Suppressor macrophage treated with lipopolysaccharide for 4 hours (primary cell): ENCODE measurements around the gene RLN3.
A peak's percentile ranks its signal among the peaks of the same experiment; 100 is the strongest.

Experiments
- DNase-seq: peaks from one replicate; pipeline ENCODE4 v3.0.0-alpha.2; 2020

Gene RLN3

GRCh38 chr19:14056069-14056666 is 28.2 kb downstream of the RLN3 start:
- DNase-seq = no peak

- no peak for DNase-seq
Observed at GRCh38 chr19:14056741-14057356, 28.9 kb downstream of the RLN3 start.

GRCh38 chr19:14058182-14059092 is 30.5 kb downstream of the RLN3 start:
- DNase-seq = no peak

- DNase-seq = peak; percentile 28
Observed at GRCh38 chr19:14059093-14059480, 31.1 kb downstream of the RLN3 start.

GRCh38 chr19:14059652-14060155 is 31.8 kb downstream of the RLN3 start:
- DNase-seq = no peak

GRCh38 chr19:14061081-14061749 is 33.3 kb downstream of the RLN3 start:
- DNase-seq = no peak

GRCh38 chr19:14061751-14062557 is 34.0 kb downstream of the RLN3 start, which contains the start of gene PALM3:
Gene PALM3 (minus strand): TSS chr19:14062076. CDS start chr19:14061980, 96 bp downstream.
- DNase-seq = no peak

- no peak for DNase-seq
Observed at GRCh38 chr19:14062558-14062855, 34.6 kb downstream of the RLN3 start.

- peak; percentile 20 for DNase-seq
Observed at GRCh38 chr19:14063105-14063504, 35.2 kb downstream of the RLN3 start.

- no peak for DNase-seq
Observed at GRCh38 chr19:14066134-14066533, 38.2 kb downstream of the RLN3 start.

- DNase-seq = no peak
Observed at GRCh38 chr19:14070268-14071050, 42.5 kb downstream of the RLN3 start.

- no peak for DNase-seq
Observed at GRCh38 chr19:14072535-14073260, 44.8 kb downstream of the RLN3 start, which contains the start of gene MISP3. Gene MISP3 (plus strand): TSS chr19:14072786. CDS start chr19:14073310, 524 bp downstream.

- DNase-seq = peak; percentile 85
Observed at GRCh38 chr19:14073261-14073924, 45.4 kb downstream of the RLN3 start.

- DNase-seq = no peak
Observed at GRCh38 chr19:14073925-14074838, 46.2 kb downstream of the RLN3 start.

GRCh38 chr19:14078411-14078810 is 50.5 kb downstream of the RLN3 start:
- peak; percentile 85 for DNase-seq
